KOPT-K1 (cell line): ENCODE data around the gene IQGAP2.
A peak's percentile ranks its signal among the peaks of the same experiment; 100 is the strongest.
"Not testable (repeated sequence)": the region's sequence is repeated elsewhere in the genome, so short reads cannot be mapped to it uniquely, and the experiment has no call there.

Experiments used
- H3K27ac ChIP-seq: fragments of 200-600 bp; sonication (generic); 2 replicates; pipeline ENCODE4 v1.5.1; 2016; ENCODE audit warnings: antibody characterized with exemption, mild to moderate bottlenecking, low read depth, low read length; ENCODE audit not compliant: poor library complexity, severe bottlenecking
- H3K36me3 ChIP-seq: fragments of 200-600 bp; sonication (generic); 2 replicates; pipeline ENCODE4 v1.5.1; 2017; ENCODE audit warnings: antibody characterized with exemption, mild to moderate bottlenecking, low read length, moderate library complexity; ENCODE audit not compliant: insufficient read depth
- H3K9me3 ChIP-seq: fragments of 200-600 bp; sonication (generic); 2 replicates; pipeline ENCODE4 v1.5.1; 2017; ENCODE audit warnings: antibody characterized with exemption, low read length, mild to moderate bottlenecking; ENCODE audit not compliant: insufficient read depth, poor library complexity, severe bottlenecking

Gene IQGAP2

DNA sequence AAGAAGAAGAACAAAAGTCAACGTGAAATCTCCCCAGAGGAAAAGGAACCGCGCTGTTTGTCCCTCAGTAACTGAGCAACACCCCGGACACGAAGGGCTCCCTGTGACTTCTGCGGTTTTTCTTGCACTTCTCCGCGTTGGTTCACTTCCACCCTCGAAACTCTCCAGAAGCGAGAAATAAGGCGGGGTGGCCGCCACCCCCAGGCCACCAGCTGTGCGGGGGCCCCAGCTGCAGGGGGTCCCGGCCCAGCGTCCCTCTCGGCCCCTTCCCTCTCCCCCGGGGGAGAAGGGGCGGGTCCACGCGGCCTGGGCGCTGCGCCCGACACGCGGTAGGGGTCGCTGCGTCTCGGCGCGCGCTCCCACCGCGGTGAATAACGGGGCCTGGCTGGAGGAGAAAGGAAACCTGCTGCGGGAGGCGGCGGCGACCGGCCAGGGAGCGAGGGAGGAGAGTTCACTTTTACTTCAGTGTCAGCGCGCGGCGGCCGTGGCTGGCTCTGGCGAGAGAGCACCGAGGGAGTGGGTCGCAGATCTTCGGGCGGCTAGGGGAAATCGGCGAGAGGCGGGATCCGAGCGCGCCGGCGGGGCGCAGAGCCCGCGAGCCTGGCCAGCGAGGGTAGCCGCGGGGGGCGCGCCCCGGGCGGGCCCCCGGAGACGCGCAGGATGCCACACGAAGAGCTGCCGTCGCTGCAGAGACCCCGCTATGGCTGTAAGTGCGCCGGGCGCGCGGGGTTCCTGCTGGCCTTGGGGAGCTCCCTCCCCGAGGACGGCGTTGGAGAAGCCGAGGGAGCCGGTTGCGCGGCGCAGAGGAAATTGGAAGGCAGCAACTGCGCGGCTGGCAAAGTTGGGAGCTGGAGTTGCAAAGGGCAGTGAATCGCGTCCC is at the start of gene IQGAP2:
TSS of gene IQGAP2 (plus strand) at position 400 of the 880 bp plus-strand sequence. CDS start at position 661, 261 bp downstream.
- Histone ChIP-seq H3K9me3 (no peaks in the 10 kb centered on the region), H3K27ac (peak within 1 kb of the TSS; percentile 92), H3K36me3 (no peaks in the 10 kb centered on the region)

GRCh38 chr5:76356887-76357286 is 46.2 kb upstream of the IQGAP2 start:
- H3K36me3 ChIP-seq: no peaks in the 10 kb centered on the region
- H3K27ac ChIP-seq: no peak overlapping the region
- H3K9me3 ChIP-seq: no peaks in the 10 kb centered on the region

DNA sequence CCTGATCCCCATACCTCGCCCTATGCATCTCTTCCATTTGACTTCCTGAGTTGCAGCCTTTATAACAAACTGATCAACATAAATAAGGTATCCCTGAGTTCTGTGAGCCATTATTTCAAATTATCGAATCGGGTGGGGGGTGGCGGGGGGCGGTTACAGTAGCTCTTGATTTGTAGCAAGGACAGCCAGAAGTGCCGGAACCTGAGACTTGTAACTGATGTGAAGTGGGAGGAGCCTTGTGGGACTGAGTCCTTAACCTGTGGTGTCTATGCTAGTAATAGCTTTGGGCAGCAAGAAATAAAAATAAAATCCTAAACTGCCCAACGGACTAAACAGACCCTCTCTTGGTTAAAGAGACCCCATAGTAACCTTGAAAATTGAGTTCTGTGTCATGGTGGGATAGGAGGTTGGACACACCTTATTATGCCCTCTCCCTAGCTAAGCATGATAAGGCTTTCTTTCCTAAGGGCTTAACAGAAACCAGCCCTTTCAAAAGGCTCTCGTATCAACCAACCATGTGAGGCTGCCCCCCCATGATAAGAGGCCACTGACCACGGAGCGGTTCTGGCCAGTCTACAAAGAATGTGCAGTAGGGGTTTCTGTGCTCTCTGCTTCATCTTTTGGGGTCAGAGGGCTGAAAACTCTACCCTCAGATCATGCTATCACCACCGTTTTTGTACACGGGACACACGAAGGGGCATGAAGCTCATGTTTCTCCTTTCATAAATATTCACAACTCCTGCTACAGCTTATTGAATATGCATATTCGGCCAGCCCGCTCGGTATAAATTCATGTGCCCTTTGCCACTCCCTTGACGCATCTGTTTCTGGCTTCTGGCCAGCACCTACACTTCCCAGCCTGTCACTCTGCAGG is 39.5 kb upstream of the IQGAP2 start:
- no peak overlapping the region for H3K27ac ChIP-seq
- no peaks in the 10 kb centered on the region for H3K9me3 ChIP-seq
- no peaks in the 10 kb centered on the region for H3K36me3 ChIP-seq

GRCh38 chr5:76364226-76364589 is 38.9 kb upstream of the IQGAP2 start:
- Histone ChIP-seq H3K9me3 (no peaks in the 10 kb centered on the region), H3K36me3 (no peaks in the 10 kb centered on the region), H3K27ac (no peak overlapping the region)

DNA sequence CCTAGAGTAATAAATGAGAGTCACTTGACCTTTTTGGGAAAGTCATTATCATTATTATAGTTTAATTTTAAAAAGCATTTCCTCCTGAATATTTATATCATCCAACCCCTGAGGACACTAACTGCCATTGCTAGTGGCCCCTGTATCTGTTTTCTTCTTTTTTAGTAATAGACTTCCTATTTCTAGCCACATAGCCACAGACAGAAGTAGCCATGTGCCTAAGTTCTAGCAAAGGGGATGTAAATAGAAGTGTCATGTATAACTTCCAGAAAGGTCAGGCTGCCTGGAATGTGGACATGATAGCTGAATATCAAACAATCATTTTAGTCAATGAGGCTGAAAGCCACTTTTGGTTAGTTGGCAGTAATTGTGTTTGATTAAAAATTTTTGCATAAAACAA is 37.5 kb upstream of the IQGAP2 start:
- no peaks in the 10 kb centered on the region for H3K9me3 ChIP-seq
- no peak overlapping the region for H3K27ac ChIP-seq
- no peaks in the 10 kb centered on the region for H3K36me3 ChIP-seq

GRCh38 chr5:76366596-76366995 is 36.5 kb upstream of the IQGAP2 start:
- Histone ChIP-seq H3K27ac (no peak overlapping the region), H3K36me3 (no peaks in the 10 kb centered on the region), H3K9me3 (no peaks in the 10 kb centered on the region)

DNA sequence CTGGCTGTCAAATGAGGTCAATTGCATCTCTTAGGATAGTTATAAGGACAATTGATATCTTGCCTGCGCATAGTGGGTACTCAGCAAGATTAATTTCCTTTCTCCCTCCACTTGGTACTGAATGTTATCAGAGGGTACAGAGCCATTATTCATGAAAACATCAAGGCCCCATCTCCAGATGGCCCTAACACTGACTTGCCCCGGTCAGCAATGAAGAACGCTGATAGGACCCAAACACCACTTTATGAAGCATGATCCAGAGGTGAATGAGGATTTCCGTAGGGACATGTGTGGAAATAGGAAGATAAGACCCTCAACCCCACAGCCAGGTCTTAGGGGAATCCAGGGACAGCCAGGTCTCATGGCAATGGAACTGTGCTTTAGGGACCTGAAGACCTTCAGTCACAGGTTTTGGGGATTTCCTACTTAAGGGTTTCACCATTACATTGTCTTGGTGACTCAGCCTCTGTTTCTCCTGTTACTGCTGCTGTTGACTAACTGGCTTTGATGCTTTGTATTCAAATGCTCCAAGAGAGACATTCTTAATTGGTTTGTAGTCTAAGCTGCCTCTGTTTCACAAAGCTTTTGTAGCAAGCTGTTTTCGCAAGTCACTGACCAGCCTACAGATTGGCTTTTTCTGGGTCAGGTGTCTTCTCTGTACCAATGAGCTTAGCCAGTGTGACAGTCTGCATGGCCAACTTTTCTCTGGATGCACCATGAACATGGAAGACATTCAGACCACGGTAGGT is 35.3 kb upstream of the IQGAP2 start:
- Histone ChIP-seq H3K27ac (no peak overlapping the region), H3K36me3 (no peaks in the 10 kb centered on the region), H3K9me3 (no peaks in the 10 kb centered on the region)

DNA sequence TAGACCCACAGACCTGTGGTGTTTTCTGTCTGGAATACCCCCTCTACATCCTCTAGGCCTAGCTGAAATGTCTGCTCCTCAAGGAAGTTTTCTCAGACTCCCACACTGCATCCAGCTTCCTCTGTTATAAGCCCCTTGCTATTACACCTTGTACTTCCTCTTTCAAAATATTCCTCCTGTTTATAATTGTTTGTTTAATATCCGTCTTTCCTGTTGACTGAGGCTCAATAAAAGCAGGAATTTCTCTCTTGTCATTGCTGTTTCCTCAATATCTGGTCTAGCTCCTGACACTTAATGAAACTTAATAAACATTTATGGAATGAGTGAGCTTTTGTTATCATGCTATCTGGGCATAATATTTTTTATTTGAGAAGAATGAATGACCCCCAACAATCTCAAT is 34.1 kb upstream of the IQGAP2 start:
- no peak overlapping the region for H3K27ac ChIP-seq
- no peaks in the 10 kb centered on the region for H3K36me3 ChIP-seq
- H3K9me3 ChIP-seq: no peaks in the 10 kb centered on the region

DNA sequence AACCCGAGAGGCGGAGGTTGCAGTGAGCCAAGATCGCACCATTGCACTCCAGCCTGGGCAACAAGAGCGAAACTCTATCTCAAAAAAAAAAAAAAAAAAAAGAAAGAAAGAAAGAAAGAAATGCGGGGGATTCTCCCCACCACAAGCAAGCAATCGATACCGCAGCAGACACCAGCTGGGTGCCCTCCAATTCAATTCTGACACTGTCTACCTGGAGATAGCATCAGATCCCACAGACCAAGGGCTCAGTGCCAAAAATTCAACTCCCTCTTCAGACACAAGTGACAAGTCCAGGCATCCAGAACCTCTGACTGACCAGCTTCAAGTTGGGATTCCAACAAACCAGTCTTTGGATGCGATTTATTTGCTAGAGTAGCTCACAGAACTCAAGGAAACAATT is 33.4 kb upstream of the IQGAP2 start:
- not testable (repeated sequence) for H3K36me3 ChIP-seq, H3K27ac ChIP-seq, H3K9me3 ChIP-seq

- Histone ChIP-seq H3K36me3 (no peaks in the 10 kb centered on the region), H3K9me3 (no peaks in the 10 kb centered on the region), H3K27ac (no peak overlapping the region)
Measured at GRCh38 chr5:76371960-76372322, 31.1 kb upstream of the IQGAP2 start.

GRCh38 chr5:76372323-76373054 is 30.6 kb upstream of the IQGAP2 start:
- Histone ChIP-seq H3K27ac (no peak overlapping the region), H3K9me3 (no peaks in the 10 kb centered on the region), H3K36me3 (no peaks in the 10 kb centered on the region)

GRCh38 chr5:76376148-76376865 is 26.8 kb upstream of the IQGAP2 start:
- Histone ChIP-seq H3K36me3 (no peaks in the 10 kb centered on the region), H3K27ac (no peak overlapping the region), H3K9me3 (no peaks in the 10 kb centered on the region)

GRCh38 chr5:76376866-76377230 is 26.2 kb upstream of the IQGAP2 start:
- Histone ChIP-seq H3K36me3 (no peaks in the 10 kb centered on the region), H3K27ac (no peak overlapping the region)

DNA sequence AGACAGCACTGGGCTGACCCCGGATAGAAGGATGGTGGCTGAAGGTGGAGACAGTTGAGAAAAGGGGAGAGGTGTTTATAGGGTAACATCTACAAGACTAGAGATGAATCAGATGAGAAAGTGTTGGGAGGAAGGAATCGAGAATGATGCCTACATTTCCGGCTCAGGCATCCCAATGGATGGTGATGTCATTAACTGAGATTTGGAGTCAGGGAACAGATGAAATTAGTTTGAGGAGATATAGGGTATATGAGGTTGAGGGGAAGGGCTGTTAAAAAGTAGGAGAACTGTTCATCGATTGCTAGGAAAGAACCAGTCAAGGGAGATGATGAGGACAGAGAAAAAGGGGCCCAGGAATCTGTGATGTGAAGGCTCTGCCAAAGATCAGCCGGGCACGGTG is 24.7 kb upstream of the IQGAP2 start:
- no peaks in the 10 kb centered on the region for H3K9me3 ChIP-seq

More at GRCh38 chr5:76376866-76377230, 26.2 kb upstream of the IQGAP2 start:
- H3K9me3 ChIP-seq: no peaks in the 10 kb centered on the region

More for the DNA sequence above, 24.7 kb upstream of the IQGAP2 start:
- no peak overlapping the region for H3K27ac ChIP-seq
- no peaks in the 10 kb centered on the region for H3K36me3 ChIP-seq
